GM13976 (cell line): ENCODE data around the gene HBA1.
"Not testable (repeated sequence)": the region's sequence is repeated elsewhere in the genome, so short reads cannot be mapped to it uniquely, and the experiment has no call there.

Source experiments
- DNase-seq: peaks from one replicate; pipeline ENCODE4 v3.0.0; 2012; ENCODE audit warnings: low spot score
- CTCF ChIP-seq: IDR thresholded peaks from 2 replicates; pipeline ENCODE4 v1.5.1; 2012; ENCODE audit warnings: borderline replicate concordance, mild to moderate bottlenecking; ENCODE audit not compliant: insufficient read depth; ENCODE audit errors: extremely low read depth, missing control alignments, control extremely low read depth
- in situ Hi-C: fragments of 300-500 bp; cut with MboI; formaldehyde crosslinking; loops from one replicate; pipeline ENCODE4 v1.12.0; 2022; ENCODE audit warnings: low sequenced_read_pairs, mixed read lengths, inconsistent platforms; ENCODE audit not compliant: unreplicated experiment

HBA1 gene

GRCh38 chr16:176477-177382 is at the start of gene HBA1:
Gene HBA1, plus strand, starts transcription at chr16:176680. Its CDS starts 37 bp downstream, at chr16:176717.
- in situ Hi-C loops: not testable (repeated sequence)

GRCh38 chr16:129075-129474 is 47.4 kb upstream of the HBA1 start:
- no peak for DNase-seq
- no peak for TF ChIP-seq CTCF
- in situ Hi-C loops: no loop called here

More at GRCh38 chr16:176477-177382, at the start of gene HBA1:
- DNase-seq: not testable (repeated sequence)

GRCh38 chr16:130533-131173 is 45.8 kb upstream of the HBA1 start:
- DNase-seq: peak; percentile 47
- in situ Hi-C loops: no loop called here
- no peak for TF ChIP-seq CTCF

- DNase-seq: no peak
- in situ Hi-C loops: no loop called here
- TF ChIP-seq CTCF: no peak
Measured at GRCh38 chr16:132120-132519, 44.4 kb upstream of the HBA1 start.

GRCh38 chr16:133716-134115 is 42.8 kb upstream of the HBA1 start:
- TF ChIP-seq CTCF: no peak
- in situ Hi-C loops: no loop called here
- no peak for DNase-seq

GRCh38 chr16:138049-138417 is 38.4 kb upstream of the HBA1 start:
- in situ Hi-C loops: no loop called here
- peak; percentile 56 for DNase-seq
- TF ChIP-seq CTCF: no peak
